Stimulated activated CD4-positive, alpha-beta T cell treated with anti-CD3 and anti-CD28 coated beads, Interleukin-15, amount 100 ng/mL, for 48 hours (primary cell): ENCODE measurements around the gene ITGB1.

ENCODE experiments used
- DNase-seq, 2 donors: peaks; one replicate each; pipeline ENCODE4 v3.0.0-alpha.2; 2020; ENCODE audit warnings: low read depth in 2 of 2

ITGB1 gene

GRCh38 chr10:32889631-32890212 is 68.3 kb downstream of the ITGB1 start:
- no peak for DNase-seq

- DNase-seq = no peak
Observed at GRCh38 chr10:32888161-32888927, 69.7 kb downstream of the ITGB1 start.

GRCh38 chr10:32887481-32887880 is 70.5 kb downstream of the ITGB1 start:
- DNase-seq = no peak

- DNase-seq = no peak
Observed at GRCh38 chr10:32882076-32882475, 76.0 kb downstream of the ITGB1 start.

GRCh38 chr10:32878646-32879045 is 79.4 kb downstream of the ITGB1 start:
- DNase-seq = no peak

- no peak for DNase-seq
Observed at GRCh38 chr10:32877915-32878314, 80.1 kb downstream of the ITGB1 start.

DNA sequence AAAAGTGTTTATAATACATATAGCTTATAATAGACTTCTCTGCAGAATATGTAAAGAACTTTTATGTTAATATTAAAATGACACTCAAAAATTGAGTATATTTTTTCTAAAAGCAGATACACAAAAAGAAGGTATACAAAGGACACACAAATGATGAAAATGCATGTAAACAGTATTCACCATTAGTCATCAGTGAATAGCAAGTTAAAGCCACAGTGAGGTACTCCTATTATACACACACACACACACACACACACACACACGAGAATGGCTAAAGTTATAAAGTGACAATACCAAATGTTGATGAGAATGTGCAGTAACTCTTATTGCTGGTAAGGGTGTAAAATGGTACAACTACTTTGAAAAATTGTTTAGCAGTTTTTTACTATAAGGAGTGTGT is 92.9 kb downstream of the ITGB1 start:
- no peak for DNase-seq

DNA sequence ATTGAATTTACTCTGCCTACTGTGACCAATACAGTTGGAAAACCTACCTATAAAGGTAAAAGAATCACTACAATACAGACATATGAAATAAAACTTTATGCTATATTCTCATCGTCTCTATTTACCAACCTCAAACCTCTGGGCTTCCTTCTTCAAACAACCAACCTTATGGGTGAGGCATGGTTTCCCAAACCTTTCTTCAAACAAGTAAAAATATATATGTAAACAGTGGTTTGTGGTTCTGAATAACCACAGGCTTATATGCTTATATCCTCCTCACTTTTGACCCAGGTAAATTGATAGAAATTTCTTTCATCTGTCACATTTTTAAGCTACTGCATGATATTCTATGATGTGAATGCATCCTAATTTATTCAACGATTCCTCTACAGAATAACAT is 103.6 kb downstream of the ITGB1 start:
- no peak for DNase-seq

- DNase-seq = no peak
Observed at GRCh38 chr10:32851301-32851700, 106.7 kb downstream of the ITGB1 start.
